RCC 7860 (cell line): Measurements from ENCODE around the gene WASL.
"Not testable (repeated sequence)": the region's sequence is repeated elsewhere in the genome, so short reads cannot be mapped to it uniquely, and the experiment has no call there.

ENCODE experiments used
- DNase-seq: peaks from one replicate; pipeline ENCODE4 v3.0.0-alpha.2; 2015; ENCODE audit warnings: low spot score
- FAIRE-seq: peaks from 2 replicates; lab custom pipeline; 2012; peaks lifted over from hg19 to GRCh38; lab: Jason Lieb, UNC

Gene WASL

DNA sequence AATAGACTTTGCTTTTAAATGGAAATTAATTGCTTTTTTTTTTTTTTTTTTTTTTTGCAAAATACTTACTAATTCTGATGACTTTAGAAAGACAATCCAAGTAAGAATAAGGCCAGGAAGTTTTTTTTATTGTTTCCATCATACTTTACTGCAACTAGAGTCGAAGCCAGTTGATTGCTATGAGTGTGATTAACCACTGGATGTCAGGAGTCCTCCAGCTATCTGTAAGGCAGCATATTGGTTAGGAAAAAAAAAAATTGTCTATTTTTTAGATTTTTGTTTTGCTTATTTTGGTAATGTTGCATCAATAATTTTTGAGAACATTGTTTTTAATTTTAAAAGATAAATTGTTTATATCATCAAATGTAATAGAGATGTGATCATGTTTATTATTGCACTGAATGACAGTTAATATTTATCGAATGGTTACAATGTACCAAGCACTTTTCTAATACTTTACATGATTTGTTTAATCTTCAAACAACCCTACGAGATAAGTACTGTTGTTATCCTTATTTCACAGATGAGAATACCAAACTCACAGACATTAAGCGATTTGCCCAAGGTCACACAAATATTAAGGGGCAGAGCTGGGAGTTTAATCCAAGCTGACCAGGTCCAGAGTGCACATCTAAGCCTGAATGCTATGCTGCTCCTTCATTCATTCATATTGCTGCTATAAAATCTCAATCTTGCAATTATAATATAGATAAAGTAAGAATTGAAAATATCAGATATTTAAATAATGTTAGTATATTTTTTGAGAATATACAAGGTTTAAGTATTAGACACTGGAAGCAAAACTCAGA lies 113.0 kb downstream of the WASL start:
- FAIRE-seq (peak; percentile 78), DNase-seq (no peak)

DNA sequence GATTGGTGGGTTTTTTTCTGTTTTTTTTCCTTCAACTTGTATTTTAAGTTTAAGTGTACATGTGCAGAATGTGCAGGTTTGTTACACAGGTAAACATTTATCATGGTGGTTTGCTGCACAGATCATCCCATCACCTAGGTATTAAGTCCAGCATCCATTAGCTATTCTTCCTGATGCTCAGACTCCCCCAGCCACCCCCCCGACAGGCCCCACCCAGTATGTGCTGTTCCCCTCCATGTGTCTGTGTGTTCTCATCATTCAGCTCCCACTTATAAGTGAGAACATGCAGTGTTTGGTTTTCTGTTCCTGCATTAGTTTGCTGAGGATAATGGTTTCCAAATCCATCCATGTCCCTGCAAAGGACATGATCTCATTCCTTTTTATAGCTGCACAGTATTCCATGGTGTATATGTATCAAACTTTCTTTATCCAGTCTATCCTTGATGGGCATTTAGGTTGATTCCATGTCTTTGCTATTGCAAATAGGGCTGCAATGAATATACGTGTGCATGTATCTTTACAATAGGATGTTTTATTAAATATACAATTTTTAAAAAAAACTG lies 114.7 kb downstream of the WASL start:
- not testable (repeated sequence) for FAIRE-seq

GRCh38 chr7:123633553-123633952 lies 115.2 kb downstream of the WASL start:
- DNase-seq (no peak), FAIRE-seq (no peak)

More for the DNA sequence above, 114.7 kb downstream of the WASL start:
- DNase-seq = not testable (repeated sequence)

DNA sequence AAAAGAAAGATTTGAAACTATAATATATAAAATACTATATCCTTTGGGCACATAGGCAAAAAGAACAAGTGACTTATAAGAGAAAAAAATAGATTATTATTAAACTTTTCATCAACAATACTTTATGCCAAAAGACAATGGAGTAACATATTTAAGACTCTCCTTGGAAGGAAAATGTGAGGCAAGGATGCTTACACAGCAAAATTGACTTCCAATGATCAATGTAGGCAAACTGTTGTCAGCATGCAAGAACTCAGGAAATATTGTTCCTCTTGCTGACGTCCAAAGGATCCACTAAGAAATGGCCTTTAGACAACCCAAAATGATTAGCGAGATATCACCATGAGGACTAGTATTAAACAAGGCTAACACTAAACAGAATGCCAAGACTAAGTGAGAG lies 116.0 kb downstream of the WASL start:
- FAIRE-seq = no peak
- DNase-seq = no peak
